GM23248 (cell line): ENCODE results near the gene IQSEC1.

ENCODE experiments used
- EZH2 ChIP-seq: fragments of 200-600 bp; sonication (generic); IDR thresholded peaks from 2 replicates; pipeline ENCODE4 v1.6.1; 2018; ENCODE audit warnings: antibody characterized with exemption, mild to moderate bottlenecking; ENCODE audit not compliant: insufficient read depth, poor library complexity, severe bottlenecking
- EZH2phosphoT487 ChIP-seq: fragments of 200-600 bp; sonication (generic); IDR thresholded peaks from 2 replicates; pipeline ENCODE4 v1.6.1; 2018; ENCODE audit warnings: antibody characterized with exemption, moderate library complexity, mild to moderate bottlenecking, low read depth; ENCODE audit not compliant: insufficient read depth

- TF ChIP-seq EZH2 (no peak), EZH2phosphoT487 (no peak)
Measured at GRCh38 chr3:12920967-12921366, 152.3 kb downstream of the IQSEC1 start.
